PFSK-1 (cell line): Measurements from ENCODE around the gene LY6G5C.
A peak's percentile ranks its signal among the peaks of the same experiment; 100 is the strongest.

Experiments used
- FOXP2 ChIP-seq: optimal IDR thresholded peaks from 2 replicates; pipeline ENCODE3; 2011; ENCODE audit warnings: borderline replicate concordance, control low read depth, inconsistent platforms; ENCODE audit not compliant: insufficient read depth; ENCODE audit errors: extremely low read length, extremely low read depth
- POLR2AphosphoS5 ChIP-seq: IDR thresholded peaks from 2 replicates; pipeline ENCODE4 v1.6.1; 2012; ENCODE audit warnings: low read depth, mild to moderate bottlenecking, control low read depth, low read length, moderate library complexity
- REST ChIP-seq, 2 experiments: IDR thresholded peaks; 2 replicates each; pipeline versions ENCODE4 v1.6.1 to v1.8.0; 2011 to 2012; ENCODE audit warnings: low read depth in 2 of 2, low read length in 2 of 2, control low read depth in 1 of 2, inconsistent platforms in 1 of 2, mild to moderate bottlenecking in 1 of 2, moderate library complexity in 1 of 2; ENCODE audit not compliant: insufficient read depth in 1 of 2
- SIN3A ChIP-seq: IDR thresholded peaks from 2 replicates; pipeline ENCODE4 v1.6.1; 2012; ENCODE audit warnings: mild to moderate bottlenecking, low read length, moderate library complexity, borderline replicate concordance; ENCODE audit not compliant: insufficient read depth
- TAF1 ChIP-seq: IDR thresholded peaks from 2 replicates; pipeline ENCODE4 v1.6.1; 2012; ENCODE audit warnings: low read length, control low read depth, borderline replicate concordance; ENCODE audit not compliant: insufficient read depth

The LY6G5C gene

GRCh38 chr6:31630177-31630934 is 50.5 kb downstream of the LY6G5C start:
- TF ChIP-seq TAF1 = no peak
- peak; percentile 41; the same call in 1 of the 2 replicates for TF ChIP-seq POLR2AphosphoS5

GRCh38 chr6:31629014-31629413 is 51.9 kb downstream of the LY6G5C start:
- TF ChIP-seq REST (IDR thresholded peaks at IDR 0.05; ENCODE audit: insufficient read depth in 1 of 2, low read depth in 2 of 2, low read length in 2 of 2) = no peak
- TF ChIP-seq POLR2AphosphoS5 = peak; percentile 35; the same call in 1 of the 2 replicates

GRCh38 chr6:31627690-31628287 is 53.1 kb downstream of the LY6G5C start:
- no peak for TF ChIP-seq TAF1
- peak; percentile 41 for TF ChIP-seq POLR2AphosphoS5
- TF ChIP-seq REST (IDR thresholded peaks at IDR 0.05; ENCODE audit: insufficient read depth in 1 of 2, low read depth in 2 of 2, low read length in 2 of 2) = no peak
- TF ChIP-seq FOXP2 = no peak
- TF ChIP-seq SIN3A = no peak

- TF ChIP-seq SIN3A = no peak
- TF ChIP-seq TAF1 = no peak
- no peak for TF ChIP-seq REST (IDR thresholded peaks at IDR 0.05; ENCODE audit: insufficient read depth in 1 of 2, low read depth in 2 of 2, low read length in 2 of 2)
- TF ChIP-seq FOXP2 = no peak
- no peak for TF ChIP-seq POLR2AphosphoS5
Observed at GRCh38 chr6:31626952-31627351, 53.9 kb downstream of the LY6G5C start.
